GM18861 (cell line): ENCODE measurements around the gene VAV2.
A peak's percentile ranks its signal among the peaks of the same experiment; 100 is the strongest.
"Not testable (repeated sequence)": the region's sequence is repeated elsewhere in the genome, so short reads cannot be mapped to it uniquely, and the experiment has no call there.

ENCODE experiments used
- ATAC-seq: cut with Tn5 transposase; IDR thresholded peaks from one replicate; pipeline ENCODE4 v1.9.1; 2021; ENCODE audit not compliant: unreplicated experiment

The VAV2 gene

GRCh38 chr9:133969681-133970580 lies 22.2 kb downstream of the VAV2 start:
- no peak for ATAC-seq

- no peak for ATAC-seq
Observed at GRCh38 chr9:133968966-133969617, 23.0 kb downstream of the VAV2 start.

- ATAC-seq, result no peak
Observed at GRCh38 chr9:133968428-133968827, 23.7 kb downstream of the VAV2 start.

GRCh38 chr9:133967024-133967741 lies 24.9 kb downstream of the VAV2 start:
- no peak for ATAC-seq

GRCh38 chr9:133964463-133964862 lies 27.7 kb downstream of the VAV2 start:
- ATAC-seq, result no peak

- ATAC-seq, result no peak
Observed at GRCh38 chr9:133963166-133963565, 29.0 kb downstream of the VAV2 start.

GRCh38 chr9:133962341-133962740 lies 29.8 kb downstream of the VAV2 start:
- ATAC-seq, result no peak

- ATAC-seq, result no peak
Observed at GRCh38 chr9:133961226-133962165, 30.6 kb downstream of the VAV2 start.

GRCh38 chr9:133960568-133961129 lies 31.5 kb downstream of the VAV2 start:
- ATAC-seq, result no peak

GRCh38 chr9:133959966-133960567 lies 32.1 kb downstream of the VAV2 start:
- no peak for ATAC-seq

GRCh38 chr9:133959171-133959570 lies 33.0 kb downstream of the VAV2 start:
- no peak for ATAC-seq

- no peak for ATAC-seq
Observed at GRCh38 chr9:133958756-133959155, 33.4 kb downstream of the VAV2 start.

GRCh38 chr9:133957772-133958171 lies 34.4 kb downstream of the VAV2 start:
- ATAC-seq, result not testable (repeated sequence)

GRCh38 chr9:133957328-133957727 lies 34.8 kb downstream of the VAV2 start:
- no peak for ATAC-seq

- ATAC-seq, result no peak
Observed at GRCh38 chr9:133956520-133957076, 35.5 kb downstream of the VAV2 start.

- ATAC-seq, result peak; percentile 34
Observed at GRCh38 chr9:133955821-133956411, 36.2 kb downstream of the VAV2 start.

- peak; percentile 31 for ATAC-seq
Observed at GRCh38 chr9:133954862-133955529, 37.1 kb downstream of the VAV2 start.

GRCh38 chr9:133953976-133954709 lies 38.0 kb downstream of the VAV2 start:
- peak; percentile 4 for ATAC-seq
